Right cardiac atrium (tissue), 5 donors: ENCODE data around the gene GH2. TPM values are rescaled to one million over a fixed set of nuclear protein-coding genes. Genes with fewer than 3 reads are reported as not detected.
"Not testable (repeated sequence)": the region's sequence is repeated elsewhere in the genome, so short reads cannot be mapped to it uniquely, and the experiment has no call there.

Experiments
- ATAC-seq, 2 donors: fragments of 200-7000 bp; cut with Tn5 transposase; one replicate each; pipeline versions ENCODE4 v1.8.0 to v1.9.1; 2020; ENCODE audit warnings: moderate library complexity in 2 of 2, mild to moderate bottlenecking in 1 of 2
- DNase-seq, 3 donors: peaks; one replicate each; pipeline ENCODE4 v3.0.0-alpha.2; 2020
- H3K27ac ChIP-seq: one replicate; pipeline ENCODE4 v1.5.1; 2013; ENCODE audit warnings: mild to moderate bottlenecking, low read length, control low read depth, moderate library complexity
- H3K27me3 ChIP-seq: one replicate; pipeline ENCODE4 v1.6.1; 2013; ENCODE audit not compliant: control insufficient read depth, insufficient read depth
- H3K4me1 ChIP-seq: one replicate; pipeline ENCODE4 v1.6.1; 2013; ENCODE audit warnings: low read length; ENCODE audit not compliant: control insufficient read depth, insufficient read depth
- H3K4me3 ChIP-seq: one replicate; pipeline ENCODE4 v1.5.1; 2013; ENCODE audit warnings: low read length, control low read depth
- H3K9me3 ChIP-seq: one replicate; pipeline ENCODE4 v1.6.1; 2013; ENCODE audit warnings: low read length; ENCODE audit not compliant: control insufficient read depth
- WGBS: extraction: QIAGEN DNeasy Blood & Tissue Kit; methylation state at CpG from one replicate; pipeline ENCODE4 v1.1.7; 2013; 5-methylcytosine and 5-hydroxymethylcytosine counted together
- intact Hi-C, 4 donors: fragments of 100-400 bp; cut with DNase I; formaldehyde crosslinking; loops; one replicate each; pipeline versions ENCODE4 v1.11.0 to v1.14.0; 2022 to 2023
- polyA plus RNA-seq: library from polyadenylated mRNA; stranded (reverse); fragments of 200-250 nt; gene quantifications from one replicate; pipeline ENCODE4 v1.2.3, GENCODE V29; 2013
- total RNA-seq, 4 donors: library from RNA; stranded (reverse); fragmentation: NEBNext Ultra II Directional; extraction: Animal tissue kit (Norgen Biotek cat#: 25700); gene quantifications; one replicate each; pipeline ENCODE4 v1.2.1, GENCODE V29; 2021
- donor health status: healthy with polysubstance abuse.
- donor health status: DM: no; HTN: yes; CAD: no.
- donor health status: DM: no; HTN: no; CAD: no.
- donor health status: DM: no; HTN: yes; CAD: no; lungs with severe emphysema.
- donor health status: DM: yes; HTN: yes; CAD: no.

GH2 gene
- total and polyA plus RNA-seq, 5 donors = not detected

DNA sequence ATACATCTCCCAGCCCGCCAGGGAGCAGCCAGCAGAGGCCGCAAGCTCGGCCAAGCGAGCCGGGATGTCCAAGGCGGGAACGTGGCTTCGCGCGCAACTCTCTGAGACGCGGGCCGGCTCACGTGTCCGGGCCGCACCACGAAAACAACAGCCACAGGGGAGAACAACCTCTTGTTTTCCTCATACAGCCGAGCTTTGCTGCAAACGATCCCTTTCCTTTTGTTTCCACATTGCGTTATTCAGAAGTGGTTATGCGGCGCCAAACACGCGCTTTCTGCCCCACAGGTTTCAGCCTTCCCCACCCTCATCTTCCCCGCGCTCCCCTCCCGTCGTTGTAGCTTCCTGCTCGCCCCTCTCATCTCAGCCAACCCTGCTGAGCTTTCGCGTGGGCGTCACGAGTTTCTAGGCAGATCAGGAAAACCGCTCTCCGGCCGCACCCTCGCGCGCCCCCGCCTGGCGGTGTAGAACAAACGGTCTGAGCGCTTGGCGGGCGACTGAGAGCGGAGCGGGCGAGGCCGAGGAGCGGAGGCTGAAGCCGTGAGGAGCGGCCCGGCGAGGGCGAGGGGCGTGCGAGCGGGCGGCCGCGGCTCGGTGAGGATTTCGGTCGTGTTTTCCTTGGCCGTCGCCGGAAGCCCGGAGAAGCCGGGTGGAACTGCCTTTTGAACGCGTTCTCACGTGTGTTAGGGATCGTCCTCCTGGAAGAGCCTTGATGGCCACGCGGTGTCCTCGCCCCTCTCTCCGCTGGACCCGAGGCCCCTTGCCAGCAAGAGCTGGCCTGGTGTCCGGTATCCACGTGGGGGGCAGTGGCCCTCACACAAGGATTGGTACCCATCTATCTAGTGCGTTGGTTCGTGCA is 32.7 kb downstream of the GH2 start:
- no peaks in the 10 kb centered on the region for H3K9me3 ChIP-seq
- H3K4me1 ChIP-seq = no peaks in the 10 kb centered on the region
- 14% methylated on average over 82 of the region's 82 CpGs for WGBS
- H3K27ac ChIP-seq = no peak overlapping the region
- peak; percentile 94 to 97 (median 96) for DNase-seq
- no peak overlapping the region for H3K4me3 ChIP-seq
- ATAC-seq = peak; percentile 93
- no peaks in the 10 kb centered on the region for H3K27me3 ChIP-seq
- intact Hi-C loops = no loop called here

DNA sequence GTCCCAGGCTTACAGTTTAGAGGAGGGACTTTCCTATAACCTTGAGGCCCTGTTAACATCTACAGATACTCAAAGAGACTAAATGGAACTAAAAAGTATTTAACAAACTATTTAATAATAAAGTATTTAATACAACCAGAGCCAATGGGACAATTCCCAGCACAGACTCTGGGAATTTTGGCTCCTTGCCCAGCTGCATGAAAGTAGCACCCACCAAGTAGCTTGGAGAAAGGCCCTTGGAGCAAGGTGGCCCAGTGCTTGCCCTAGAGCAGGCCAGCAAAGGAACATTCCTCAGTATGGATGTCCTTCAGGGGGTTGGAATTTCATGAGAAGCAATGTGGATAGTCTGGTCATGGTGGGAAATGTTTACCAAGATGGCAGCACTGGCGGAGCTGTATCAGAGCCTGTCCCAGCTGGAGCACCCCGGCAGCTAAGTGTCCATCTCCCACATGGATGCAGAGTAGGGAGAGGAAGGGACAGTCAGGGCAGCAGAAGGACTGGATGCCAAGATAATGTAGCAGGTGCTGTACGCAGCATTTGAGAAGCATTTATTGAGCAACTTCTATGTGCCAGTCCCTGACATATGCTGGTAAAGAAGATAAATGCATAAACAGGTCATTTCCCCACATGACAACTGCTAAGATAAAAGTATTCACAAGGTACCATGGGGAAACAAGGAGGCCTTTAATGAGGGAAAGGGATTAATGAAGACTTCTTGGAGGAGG is 34.1 kb downstream of the GH2 start:
- no peaks in the 10 kb centered on the region for H3K27me3 ChIP-seq
- DNase-seq = no peak
- H3K4me1 ChIP-seq = no peaks in the 10 kb centered on the region
- no peak for ATAC-seq
- no peak overlapping the region for H3K4me3 ChIP-seq
- WGBS = 97% methylated on average over 3 of the region's 3 CpGs
- H3K27ac ChIP-seq = no peak overlapping the region
- H3K9me3 ChIP-seq = no peaks in the 10 kb centered on the region
- intact Hi-C loops = no loop called here

DNA sequence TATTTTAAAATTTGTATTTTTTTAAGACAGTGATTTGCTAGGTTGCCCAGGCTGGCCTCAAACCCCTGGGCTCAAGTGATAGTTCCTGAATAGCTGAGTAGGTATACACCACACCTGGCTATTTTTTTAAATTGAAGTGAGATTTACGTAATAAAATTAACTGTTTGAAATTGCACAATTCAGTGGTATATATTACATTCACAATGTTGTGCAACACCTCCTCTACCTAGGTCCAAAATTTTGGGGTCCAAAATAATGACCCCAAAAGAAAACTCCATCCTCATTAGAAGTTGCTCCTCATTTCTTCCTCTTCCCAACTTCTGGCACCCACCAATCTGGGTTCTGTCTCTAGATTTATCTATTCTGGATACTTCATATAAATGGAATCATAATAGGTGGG is 36.2 kb downstream of the GH2 start:
- H3K27me3 ChIP-seq = no peaks in the 10 kb centered on the region
- WGBS = 83% methylated on average over 1 of the region's 1 CpG
- intact Hi-C loops = no loop called here
- no peak for ATAC-seq
- H3K4me3 ChIP-seq = no peak overlapping the region
- H3K27ac ChIP-seq = no peak overlapping the region
- H3K4me1 ChIP-seq = peaks cover 5% of the 10 kb centered on the region
- H3K9me3 ChIP-seq = no peaks in the 10 kb centered on the region
- DNase-seq = no peak

DNA sequence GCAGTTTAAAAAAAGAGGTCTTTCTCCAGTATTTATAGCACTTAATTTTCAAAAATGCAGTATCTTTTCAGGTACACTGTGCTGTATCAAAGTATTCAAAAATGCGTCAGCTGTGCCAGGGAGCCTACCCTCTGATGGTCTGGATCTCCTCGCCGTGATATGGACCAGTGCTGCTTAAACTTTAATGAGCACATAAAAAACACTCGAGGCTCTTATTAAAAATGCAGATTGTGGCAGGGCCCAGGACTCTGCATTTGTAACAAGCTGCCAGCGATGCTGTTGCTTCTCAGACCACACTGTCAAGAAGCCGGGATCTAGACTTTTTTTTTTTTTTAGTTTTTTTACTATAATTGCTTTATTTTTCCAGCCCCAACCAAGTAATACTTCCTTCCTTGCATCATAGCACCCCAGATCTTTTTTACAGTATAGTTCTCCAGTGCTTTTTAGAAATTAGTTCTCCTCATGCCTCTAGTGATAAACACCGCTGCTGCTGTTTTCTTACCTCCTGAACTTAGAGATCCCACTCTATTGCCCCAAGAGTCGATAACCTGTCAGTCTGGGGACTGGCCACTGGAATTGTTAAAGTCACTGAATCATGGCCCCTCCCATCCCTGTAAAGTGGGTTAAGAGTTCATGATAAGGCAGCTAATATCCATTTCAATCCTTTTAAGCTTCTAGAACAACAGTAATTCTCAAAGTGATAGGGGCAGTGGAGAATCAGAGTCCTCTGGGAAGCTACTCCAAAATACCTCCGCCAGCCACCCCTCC is 37.6 kb downstream of the GH2 start:
- intact Hi-C loops = no loop called here
- ATAC-seq = no peak

DNA sequence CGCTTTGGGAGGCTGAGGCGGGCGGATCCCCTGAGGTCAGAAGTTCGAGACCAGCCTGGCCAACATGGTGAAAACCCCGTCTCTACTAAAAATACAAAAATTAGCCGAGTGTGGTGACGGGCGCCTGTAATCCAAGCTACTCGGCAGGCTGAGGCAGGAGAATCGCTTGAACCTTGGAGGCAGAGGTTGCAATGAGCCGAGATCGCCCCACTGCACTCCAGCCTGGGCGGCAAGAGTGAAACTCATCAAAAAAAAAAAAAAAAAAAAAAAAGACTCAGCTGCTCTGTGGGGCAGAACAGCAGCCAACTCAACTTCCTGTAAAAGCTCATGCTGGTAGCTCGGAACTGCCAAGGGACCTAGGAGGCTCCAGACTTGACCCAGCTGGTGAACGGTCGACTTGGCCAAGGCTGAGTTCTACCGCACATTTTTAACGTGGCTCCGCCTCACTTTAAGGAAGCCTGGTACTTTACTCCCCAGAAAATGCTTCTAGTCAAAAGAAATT is 38.3 kb downstream of the GH2 start:
- WGBS = 6% methylated on average over 19 of the region's 19 CpGs
- H3K4me1 ChIP-seq, H3K27me3 ChIP-seq, intact Hi-C loops, H3K9me3 ChIP-seq: not testable (repeated sequence)
- peak overlapping the region; percentile 65 for H3K4me3 ChIP-seq
- peak; percentile 9 to 45 for ATAC-seq
- peak overlapping the region; percentile 96 for H3K27ac ChIP-seq
- DNase-seq = peak; percentile 82 to 88 (median 87)

More for the DNA sequence above, 37.6 kb downstream of the GH2 start:
- 54% methylated on average over 9 of the region's 9 CpGs for WGBS
- Histone ChIP-seq H3K27ac (no peak overlapping the region), H3K4me3 (peak overlapping the region; percentile 65), H3K9me3 (no peaks in the 10 kb centered on the region), H3K4me1 (peaks cover 9% of the 10 kb centered on the region), H3K27me3 (no peaks in the 10 kb centered on the region)
- peak in 2 of 3 donors; percentile 27 to 41 for DNase-seq

DNA sequence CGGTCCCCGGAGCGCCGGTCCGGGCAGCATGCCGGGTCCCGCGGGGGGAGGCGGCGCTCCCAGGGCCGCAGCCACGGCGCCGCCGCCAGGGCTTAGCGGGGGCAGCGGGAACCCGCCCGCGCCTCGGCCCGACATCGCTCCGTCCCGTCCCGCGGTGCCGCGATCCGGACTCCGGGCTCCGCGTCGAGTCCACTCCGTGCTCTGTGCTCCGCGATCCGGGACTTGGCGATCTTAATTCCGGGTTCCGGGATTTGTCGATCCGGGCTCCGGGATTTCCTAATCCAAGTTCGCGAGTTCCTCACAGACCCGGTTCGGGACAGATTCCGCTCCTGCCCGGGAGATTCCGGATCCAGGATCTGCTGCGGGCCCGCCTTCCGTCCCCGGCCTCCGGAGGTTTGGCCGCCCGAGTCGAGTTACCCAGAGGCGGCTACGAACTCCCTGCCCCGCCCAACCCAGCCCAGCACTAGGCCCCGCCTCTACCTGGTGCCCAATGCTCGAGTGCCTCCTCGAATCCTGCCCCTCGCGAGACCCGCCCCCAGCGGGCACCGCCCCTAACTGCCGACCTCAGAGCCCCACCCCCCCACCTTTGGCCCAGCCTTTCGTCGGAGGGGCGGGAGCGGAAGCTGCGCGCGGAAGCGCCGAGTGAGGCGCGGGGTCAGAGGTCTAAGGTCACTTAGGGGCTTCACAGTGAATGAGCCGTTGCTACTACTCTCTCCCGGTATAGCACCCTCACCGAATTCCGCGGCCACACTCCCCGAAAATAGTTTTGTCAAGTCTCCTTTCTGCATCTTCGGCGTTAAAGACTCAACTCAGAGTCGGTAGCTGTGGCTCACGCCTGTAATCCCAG is 39.0 kb downstream of the GH2 start, which contains the start of gene SMARCD2:
TSS of gene SMARCD2 (minus strand) at position 146 of the 847 bp plus-strand sequence. CDS start at position 135, 11 bp downstream.
- WGBS = under 1% methylated on average over 92 of the region's 92 CpGs
- H3K27me3 ChIP-seq = no peaks in the 10 kb centered on the region
- peak within 1 kb of the TSS; percentile 90 for H3K4me3 ChIP-seq
- ATAC-seq (peak; percentile 88 to 91), DNase-seq (peak; percentile 99 to 100 (median 99))
- H3K4me1 ChIP-seq = peaks cover 16% of the 10 kb centered on the region
- no peaks in the 10 kb centered on the region for H3K9me3 ChIP-seq
- intact Hi-C loops = no loop called here
- peak within 1 kb of the TSS; percentile 96 for H3K27ac ChIP-seq

DNA sequence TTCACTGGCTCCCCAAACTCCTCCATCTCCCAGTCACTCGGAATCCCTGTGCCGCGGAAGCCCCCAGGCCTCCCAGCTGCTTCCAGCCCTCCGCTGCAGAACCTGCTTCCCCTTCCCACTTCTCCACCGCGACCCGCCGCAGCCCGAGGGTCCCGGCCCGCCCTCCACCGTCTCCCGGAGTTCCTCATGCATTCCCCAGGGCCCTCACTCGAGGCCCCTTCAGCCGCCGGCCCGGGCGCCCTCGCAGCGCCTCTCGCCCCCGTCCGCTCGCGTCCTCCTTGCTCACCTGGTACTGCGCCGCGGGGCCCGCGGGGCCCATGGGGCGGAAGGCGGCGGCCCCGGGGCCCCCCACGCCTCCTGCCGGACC is 39.6 kb downstream of the GH2 start:
- peak in 1 of 2 donors; percentile 2 for ATAC-seq
- Histone ChIP-seq H3K4me1 (peaks cover 20% of the 10 kb centered on the region), H3K4me3 (peak overlapping the region; percentile 90), H3K27ac (peak overlapping the region; percentile 92), H3K9me3 (no peaks in the 10 kb centered on the region), H3K27me3 (no peaks in the 10 kb centered on the region)
- peak; percentile 52 to 85 (median 78) for DNase-seq
- intact Hi-C loops = no loop called here
- WGBS = under 1% methylated on average over 36 of the region's 36 CpGs

DNA sequence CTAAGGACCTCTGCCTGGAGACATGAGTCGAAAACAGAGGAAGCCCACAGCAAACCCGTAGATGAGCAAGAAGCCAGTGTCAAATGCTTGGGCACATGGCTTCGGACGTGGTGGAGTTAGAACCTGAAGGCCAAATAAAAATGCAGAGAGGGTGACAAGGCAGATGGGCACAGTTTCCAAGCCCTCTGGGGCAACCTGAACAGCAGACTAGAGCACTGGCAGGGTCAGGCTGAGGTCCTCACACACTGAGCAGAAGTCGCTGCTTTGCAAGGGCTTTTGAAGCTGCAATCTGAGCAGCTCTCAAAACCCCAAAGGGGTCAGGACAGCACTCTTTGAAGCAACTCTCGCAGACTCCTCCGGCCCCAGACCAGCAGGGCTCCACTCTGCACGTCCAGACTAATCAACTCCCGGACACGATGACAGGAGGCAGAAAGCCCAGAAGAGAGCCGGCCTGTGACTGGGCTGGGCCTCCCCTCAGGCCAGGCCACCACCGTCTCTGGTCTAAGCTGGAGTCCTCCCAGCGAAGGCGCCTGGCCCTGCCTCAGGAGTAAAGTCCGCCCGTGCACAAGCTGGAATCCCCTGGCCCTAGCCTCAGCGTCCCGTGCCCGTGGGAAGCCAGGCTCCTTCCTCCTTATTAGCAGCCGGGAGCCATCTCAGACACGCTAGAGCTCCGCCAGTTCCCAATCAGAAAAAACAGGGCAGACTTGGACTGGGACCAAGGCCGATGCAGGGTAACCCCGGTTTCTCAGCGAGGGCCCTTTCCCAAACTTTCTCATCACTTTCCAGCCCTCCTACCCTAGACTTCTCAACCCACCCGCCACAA is 40.2 kb downstream of the GH2 start:
- H3K9me3 ChIP-seq = no peaks in the 10 kb centered on the region
- H3K4me3 ChIP-seq = peak overlapping the region; percentile 90
- H3K27me3 ChIP-seq = no peaks in the 10 kb centered on the region
- 2% methylated on average over 26 of the region's 26 CpGs for WGBS
- DNase-seq (peak; percentile 83 to 95 (median 92)), ATAC-seq (peak; percentile 27 to 42)
- peak overlapping the region; percentile 92 for H3K27ac ChIP-seq
- intact Hi-C loops = no loop called here
- H3K4me1 ChIP-seq = peaks cover 20% of the 10 kb centered on the region

DNA sequence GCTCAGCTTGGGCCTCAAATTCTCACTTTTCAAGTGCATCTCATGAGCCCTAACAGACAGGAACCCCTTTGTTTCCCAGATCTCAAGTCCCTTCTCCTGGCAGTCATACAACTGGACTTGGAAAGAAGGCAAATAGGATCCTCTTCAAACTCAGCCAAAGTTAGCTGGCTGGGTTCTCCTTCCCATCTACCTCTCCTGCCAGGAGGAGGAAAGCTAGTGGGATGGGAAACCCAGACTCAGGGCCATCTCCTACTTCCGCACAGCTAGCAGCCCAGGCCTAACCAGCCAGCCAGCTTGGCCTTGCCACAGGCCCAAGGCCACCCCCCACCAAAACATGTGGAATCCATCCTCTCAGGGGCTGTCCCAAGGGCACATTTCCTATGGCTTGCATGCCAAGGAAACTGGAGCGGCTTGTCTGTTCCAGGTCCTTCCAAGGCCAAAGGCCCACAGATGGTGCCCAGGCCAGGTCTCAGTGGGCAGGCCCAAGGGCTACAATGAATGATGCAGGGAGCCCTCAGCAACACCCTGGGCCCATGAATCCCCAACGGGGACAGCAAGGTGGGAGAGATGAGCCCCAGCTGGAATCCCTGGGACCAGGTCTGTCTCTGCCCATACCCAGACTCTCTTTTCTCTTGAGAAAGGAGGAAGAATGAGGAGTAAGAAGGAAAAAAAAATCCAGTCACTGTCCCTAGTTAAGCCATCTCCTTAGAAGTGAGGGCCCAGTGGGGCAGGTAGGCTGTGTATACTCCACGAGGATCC is 41.0 kb downstream of the GH2 start:
- no peaks in the 10 kb centered on the region for H3K9me3 ChIP-seq
- H3K4me3 ChIP-seq = peak overlapping the region; percentile 90
- peak in 1 of 2 donors; percentile 0 for ATAC-seq
- intact Hi-C loops = no loop called here
- 47% methylated on average over 4 of the region's 4 CpGs for WGBS
- no peaks in the 10 kb centered on the region for H3K27me3 ChIP-seq
- H3K4me1 ChIP-seq = peaks cover 20% of the 10 kb centered on the region
- peak; percentile 56 to 81 (median 79) for DNase-seq
- H3K27ac ChIP-seq = peak overlapping the region; percentile 92
